IMR-90 (cell line): ENCODE data around the gene MAGI3. TPM values are rescaled to one million over a fixed set of nuclear protein-coding genes. Genes with fewer than 3 reads are reported as not detected.

ENCODE experiments used
- ATAC-seq: fragments of 200-7000 bp; cut with Tn5 transposase; 2 replicates; pipeline ENCODE4 v1.9.1; 2020; ENCODE audit warnings: low read depth, mild to moderate bottlenecking, moderate library complexity
- BruUV-seq: library from RNA; stranded (reverse); fragments of 400-500 nt; replicated peaks from 2 replicates; lab custom pipeline; 2021; lab: Mats Ljungman, UMichigan
- CTCF ChIA-PET: fragments of 300-600 bp; formaldehyde crosslinking; extraction: SDS; loops from one replicate; lab custom pipeline; 2021; ENCODE audit warnings: antibody characterized with exemption; lab: Yijun Ruan, JAX
- POLR2A ChIA-PET: fragments of 300-600 bp; sonication (Branson Sonifier 250); formaldehyde crosslinking; loops from one replicate; lab custom pipeline; 2022; ENCODE audit warnings: antibody characterized with exemption; ENCODE audit not compliant: unreplicated experiment; lab: Charles Lee
- DNase-seq: peaks from one replicate; pipeline ENCODE4 v3.0.0; 2013
- H2AFZ ChIP-seq: replicated peaks from 2 replicates; pipeline ENCODE3; 2013; ENCODE audit warnings: low read length, mild to moderate bottlenecking; ENCODE audit not compliant: poor library complexity
- H2AK5ac ChIP-seq: 2 replicates; pipeline ENCODE4 v1.6.1; 2013; ENCODE audit warnings: low read depth, low read length, inconsistent platforms
- H2AK9ac ChIP-seq: replicated peaks from 2 replicates; pipeline ENCODE3; 2013; ENCODE audit warnings: mild to moderate bottlenecking, low read depth, low read length, moderate library complexity; ENCODE audit not compliant: poor library complexity
- H2BK120ac ChIP-seq: 2 replicates; pipeline ENCODE4 v1.6.1; 2013; ENCODE audit warnings: low read depth, low read length, inconsistent platforms
- H2BK15ac ChIP-seq: 3 replicates; pipeline ENCODE4 v1.6.1; 2013; ENCODE audit warnings: low read depth, low read length, inconsistent platforms
- H2BK20ac ChIP-seq: 2 replicates; pipeline ENCODE4 v1.6.1; 2013; ENCODE audit warnings: low read depth, mild to moderate bottlenecking, inconsistent platforms, low read length, moderate library complexity
- H2BK5ac ChIP-seq: 2 replicates; pipeline ENCODE4 v1.6.1; 2013; ENCODE audit warnings: mild to moderate bottlenecking, low read depth, low read length, inconsistent platforms; ENCODE audit not compliant: poor library complexity, severe bottlenecking
- H3K14ac ChIP-seq: replicated peaks from 2 replicates; pipeline ENCODE4 v1.6.1; 2013; ENCODE audit warnings: low read depth, low read length, inconsistent platforms
- H3K18ac ChIP-seq: 2 replicates; pipeline ENCODE4 v1.6.1; 2013; ENCODE audit warnings: low read depth, low read length, control low read depth
- H3K23ac ChIP-seq: 2 replicates; pipeline ENCODE4 v1.6.1; 2013; ENCODE audit warnings: low read depth, low read length, inconsistent platforms
- H3K27ac ChIP-seq: 2 replicates; pipeline ENCODE4 v1.5.1; 2013; ENCODE audit warnings: mild to moderate bottlenecking, control low read depth, low read length; ENCODE audit not compliant: insufficient read depth
- H3K27me3 ChIP-seq: 2 replicates; pipeline ENCODE4 v1.6.1; 2013; ENCODE audit warnings: low read length; ENCODE audit not compliant: control insufficient read depth, insufficient read depth
- H3K36me3 ChIP-seq: 2 replicates; pipeline ENCODE4 v1.6.1; 2013; ENCODE audit warnings: low read length, mixed read lengths; ENCODE audit not compliant: control insufficient read depth, insufficient read depth
- H3K4ac ChIP-seq: 2 replicates; pipeline ENCODE4 v1.6.1; 2013; ENCODE audit warnings: low read depth, low read length, inconsistent platforms
- H3K4me1 ChIP-seq: 2 replicates; pipeline ENCODE4 v1.6.1; 2013; ENCODE audit warnings: low read length, mixed read lengths; ENCODE audit not compliant: control insufficient read depth, insufficient read depth
- H3K4me2 ChIP-seq: 2 replicates; pipeline ENCODE4 v1.6.1; 2013; ENCODE audit warnings: low read depth, mild to moderate bottlenecking, control low read depth, low read length, moderate library complexity
- H3K4me3 ChIP-seq: 2 replicates; pipeline ENCODE4 v1.5.1; 2013; ENCODE audit warnings: low read depth, mild to moderate bottlenecking, control low read depth, low read length, moderate library complexity; ENCODE audit not compliant: insufficient read depth
- H3K56ac ChIP-seq: 2 replicates; pipeline ENCODE4 v1.6.1; 2013; ENCODE audit warnings: low read length, inconsistent platforms; ENCODE audit not compliant: insufficient read depth; ENCODE audit errors: extremely low read depth
- H3K79me1 ChIP-seq, 2 experiments: 2 replicates each; pipeline ENCODE4 v1.6.1; 2013; ENCODE audit warnings: low read length in 2 of 2, inconsistent platforms in 1 of 2, low read depth in 1 of 2
- H3K9ac ChIP-seq: 2 replicates; pipeline ENCODE4 v1.6.1; 2013; ENCODE audit warnings: low read depth, low read length, control low read depth
- H3K9me1 ChIP-seq: 2 replicates; pipeline ENCODE4 v1.6.1; 2013; ENCODE audit warnings: low read length, inconsistent platforms; ENCODE audit not compliant: insufficient read depth
- H3K9me3 ChIP-seq: 2 replicates; pipeline ENCODE4 v1.6.1; 2013; ENCODE audit warnings: low read length; ENCODE audit not compliant: control insufficient read depth, insufficient read depth
- H4K20me1 ChIP-seq: 2 replicates; pipeline ENCODE4 v1.6.1; 2013; ENCODE audit warnings: low read length, inconsistent platforms; ENCODE audit not compliant: insufficient read depth
- H4K5ac ChIP-seq: 2 replicates; pipeline ENCODE4 v1.6.1; 2013; ENCODE audit warnings: mild to moderate bottlenecking, low read depth, low read length, control low read depth
- H4K8ac ChIP-seq, 2 experiments: 2 replicates each; pipeline ENCODE4 v1.6.1; 2013; ENCODE audit warnings: low read depth in 2 of 2, low read length in 2 of 2, control low read depth in 1 of 2, inconsistent platforms in 1 of 2
- H4K91ac ChIP-seq: 2 replicates; pipeline ENCODE4 v1.6.1; 2013; ENCODE audit warnings: low read depth, low read length, inconsistent platforms; ENCODE audit not compliant: insufficient read depth
- BHLHE40 ChIP-seq: fragments of 150-350 bp; IDR thresholded peaks from 2 replicates; pipeline ENCODE4 v1.6.1; 2016; ENCODE audit warnings: mild to moderate bottlenecking, low read depth, low read length
- CEBPB ChIP-seq: IDR thresholded peaks from 2 replicates; pipeline ENCODE4 v1.6.1; 2012; ENCODE audit warnings: low read depth, low read length, improper control_type of control experiment
- CHD1 ChIP-seq: IDR thresholded peaks from 2 replicates; pipeline ENCODE4 v1.6.1; 2012; ENCODE audit warnings: low read depth, low read length, improper control_type of control experiment
- CTCF ChIP-seq: conservative IDR thresholded peaks from 2 replicates; pipeline ENCODE4 v1.5.1; 2012; ENCODE audit warnings: mild to moderate bottlenecking, low read depth, low read length, improper control_type of control experiment
- FOS ChIP-seq: fragments of 150-350 bp; IDR thresholded peaks from 2 replicates; pipeline ENCODE4 v1.6.1; 2016; ENCODE audit warnings: low read depth, low read length
- MAFK ChIP-seq: IDR thresholded peaks from 2 replicates; pipeline ENCODE4 v1.6.1; 2012; ENCODE audit warnings: low read depth, low read length, improper control_type of control experiment
- MAZ ChIP-seq: IDR thresholded peaks from 2 replicates; pipeline ENCODE4 v1.6.1; 2012; ENCODE audit warnings: low read depth, mild to moderate bottlenecking, low read length, improper control_type of control experiment, moderate library complexity, borderline replicate concordance
- MXI1 ChIP-seq: IDR thresholded peaks from 2 replicates; pipeline ENCODE4 v1.6.1; 2012; ENCODE audit warnings: low read depth, mild to moderate bottlenecking, low read length, moderate library complexity, borderline replicate concordance
- NFE2L2 ChIP-seq: fragments of 150-350 bp; IDR thresholded peaks from 2 replicates; pipeline ENCODE4 v1.6.1; 2016; ENCODE audit warnings: low read depth, mild to moderate bottlenecking, low read length
- POLR2A ChIP-seq: IDR thresholded peaks from 2 replicates; pipeline ENCODE4 v1.6.1; 2012; ENCODE audit warnings: mild to moderate bottlenecking, low read depth, low read length
- RAD21 ChIP-seq: IDR thresholded peaks from 2 replicates; pipeline ENCODE4 v1.6.1; 2012; ENCODE audit warnings: low read length, improper control_type of control experiment
- RCOR1 ChIP-seq: IDR thresholded peaks from 2 replicates; pipeline ENCODE4 v1.6.1; 2012; ENCODE audit warnings: mild to moderate bottlenecking, low read length, improper control_type of control experiment; ENCODE audit not compliant: insufficient replicate concordance
- RFX5 ChIP-seq: IDR thresholded peaks from 2 replicates; pipeline ENCODE4 v1.8.0; 2012; ENCODE audit warnings: low read depth, mild to moderate bottlenecking, low read length, moderate library complexity
- SMC3 ChIP-seq: fragments of 150-350 bp; IDR thresholded peaks from 2 replicates; pipeline ENCODE4 v1.6.1; 2016; ENCODE audit warnings: low read depth, mild to moderate bottlenecking, antibody characterized with exemption, low read length, moderate library complexity
- WGBS, 2 experiments: methylation state at CpG; one replicate each; pipeline versions ENCODE4 v1.1.5 to v1.1.7; 2013; ENCODE audit warnings: missing lambda C conversion rate in 2 of 2; ENCODE audit not compliant: insufficient read length in 1 of 2; ENCODE audit errors: extremely low coverage in 2 of 2; 5-methylcytosine and 5-hydroxymethylcytosine counted together
- dilution Hi-C: fragments of 300-500 bp; cut with HindIII; formaldehyde crosslinking; loops from one replicate; pipeline ENCODE4 v1.14.3; 2018; ENCODE audit warnings: low sequenced_read_pairs; ENCODE audit not compliant: unreplicated experiment
- in situ Hi-C: fragments of 300-500 bp; cut with MboI; formaldehyde crosslinking; loops from 3 replicates; pipeline ENCODE4 v1.14.3; 2019; ENCODE audit warnings: low sequenced_read_pairs, inconsistent platforms, mixed read lengths
- intact Hi-C: fragments of 100-400 bp; cut with micrococcal nuclease; formaldehyde crosslinking; loops from 2 replicates; pipeline ENCODE4 v1.10.0; 2022
- polyA plus RNA-seq, 3 experiments: library from polyadenylated mRNA; depleted of rRNA; stranded (reverse); fragments of >200 nt; gene quantifications; 2 replicates each; pipeline ENCODE4 v1.2.3, GENCODE V29; 2012; ENCODE audit warnings: low replicate concordance in 1 of 3
- total RNA-seq: library from RNA; depleted of rRNA; stranded (reverse); fragments of >200 nt; gene quantifications from 2 replicates; pipeline ENCODE4 v1.2.3, GENCODE V29; 2012
- TF ChIP-seq, protein P1 (sequence below): fragments of 150-350 bp; IDR thresholded peaks from 2 replicates; pipeline ENCODE4 v1.6.1; 2017; ENCODE audit warnings: mild to moderate bottlenecking, antibody characterized with exemption, low read length, low read depth
- TF ChIP-seq, protein P2 (sequence below): fragments of 150-350 bp; IDR thresholded peaks from 2 replicates; pipeline ENCODE4 v1.6.1; 2016; ENCODE audit warnings: low read depth, mild to moderate bottlenecking, low read length, moderate library complexity, borderline replicate concordance

Gene MAGI3
- total and polyA plus RNA-seq, 2 of the 4 experiments (the other 2 are of a cell fraction) = 2.5 to 8.8 TPM

DNA sequence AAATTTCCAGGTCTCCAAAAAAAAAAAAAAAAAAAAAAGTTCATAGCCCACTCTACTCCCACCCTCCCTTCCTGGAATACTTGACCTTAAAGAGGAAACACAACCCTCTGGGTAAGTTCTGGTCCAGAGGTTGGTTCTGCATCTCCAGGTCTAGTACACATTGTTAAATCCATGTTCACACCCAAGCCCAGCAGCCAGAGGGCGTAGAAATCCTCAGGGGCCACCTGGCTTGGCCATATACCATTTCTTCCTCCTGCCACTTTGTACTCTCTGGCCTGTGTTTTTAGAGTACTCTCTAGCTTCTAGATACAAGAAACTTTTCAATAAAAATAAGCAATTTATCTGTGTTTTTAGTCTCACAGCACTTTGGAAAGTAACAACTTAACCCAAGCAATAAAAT lies 279.7 kb downstream of the MAGI3 start:
- Histone ChIP-seq H3K36me3 (no peaks in the 10 kb centered on the region), H3K9ac (no peak overlapping the region), H3K4ac (no peak overlapping the region), H3K4me1 (peaks cover 1% of the 10 kb centered on the region; the same call in 1 of the 2 replicates), H2BK15ac (no peak overlapping the region), H2AK9ac (no peak overlapping the region), H3K9me1 (peaks cover 3% of the 10 kb centered on the region; the same call in 1 of the 2 replicates), H3K56ac (no peak overlapping the region), H4K20me1 (no peaks in the 10 kb centered on the region), H3K79me1 (no peaks in the 10 kb centered on the region), H2BK5ac (no peak overlapping the region), H2AK5ac (no peak overlapping the region), H3K4me3 (no peak overlapping the region), H3K9me3 (no peaks in the 10 kb centered on the region), H2BK20ac (no peak overlapping the region), H3K23ac (no peak overlapping the region), H2BK120ac (no peak overlapping the region), H3K14ac (no peak overlapping the region), H3K27me3 (no peaks in the 10 kb centered on the region), H4K5ac (no peak overlapping the region), H2AFZ (no peak overlapping the region), H4K91ac (no peak overlapping the region), H3K18ac (no peak overlapping the region), H3K4me2 (no peak overlapping the region), H3K27ac (no peak overlapping the region), H4K8ac (no peak overlapping the region)
- ATAC-seq (no peak), DNase-seq (no peak)
- dilution Hi-C loops (no loop called here), intact Hi-C loops (loop anchor here (10.0 kb wide), 2 partner anchors 215 to 445 kb away; no protein-coding TSS in a partner anchor), in situ Hi-C loops (no loop called here)
- no TSS peak for BruUV-seq
- TF ChIP-seq RFX5 = no peak
- TF ChIP-seq NFE2L2 = no peak
- TF ChIP-seq RCOR1 = no peak
- no peak for TF ChIP-seq RAD21
- no peak for TF ChIP-seq SMC3
- TF ChIP-seq BHLHE40 = no peak
- TF ChIP-seq CHD1 = no peak
- TF ChIP-seq MAZ = no peak
- TF ChIP-seq, protein P1, sequence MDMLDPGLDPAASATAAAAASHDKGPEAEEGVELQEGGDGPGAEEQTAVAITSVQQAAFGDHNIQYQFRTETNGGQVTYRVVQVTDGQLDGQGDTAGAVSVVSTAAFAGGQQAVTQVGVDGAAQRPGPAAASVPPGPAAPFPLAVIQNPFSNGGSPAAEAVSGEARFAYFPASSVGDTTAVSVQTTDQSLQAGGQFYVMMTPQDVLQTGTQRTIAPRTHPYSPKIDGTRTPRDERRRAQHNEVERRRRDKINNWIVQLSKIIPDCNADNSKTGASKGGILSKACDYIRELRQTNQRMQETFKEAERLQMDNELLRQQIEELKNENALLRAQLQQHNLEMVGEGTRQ = no peak
- no peak for TF ChIP-seq CTCF
- TF ChIP-seq, protein P2, sequence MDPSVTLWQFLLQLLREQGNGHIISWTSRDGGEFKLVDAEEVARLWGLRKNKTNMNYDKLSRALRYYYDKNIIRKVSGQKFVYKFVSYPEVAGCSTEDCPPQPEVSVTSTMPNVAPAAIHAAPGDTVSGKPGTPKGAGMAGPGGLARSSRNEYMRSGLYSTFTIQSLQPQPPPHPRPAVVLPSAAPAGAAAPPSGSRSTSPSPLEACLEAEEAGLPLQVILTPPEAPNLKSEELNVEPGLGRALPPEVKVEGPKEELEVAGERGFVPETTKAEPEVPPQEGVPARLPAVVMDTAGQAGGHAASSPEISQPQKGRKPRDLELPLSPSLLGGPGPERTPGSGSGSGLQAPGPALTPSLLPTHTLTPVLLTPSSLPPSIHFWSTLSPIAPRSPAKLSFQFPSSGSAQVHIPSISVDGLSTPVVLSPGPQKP = no peak
- TF ChIP-seq CEBPB = no peak
- TF ChIP-seq MAFK = no peak
- no peak for TF ChIP-seq POLR2A
- TF ChIP-seq MXI1 = no peak
- TF ChIP-seq FOS = no peak
- POLR2A ChIA-PET = no interaction called here
- WGBS, 2 experiments = no CpG with 5 or more reads among the region's 1 CpG
- CTCF ChIA-PET = no interaction called here
